AML-193 (cell line): ENCODE results near the gene SULF2.
"Not testable (repeated sequence)": the region's sequence is repeated elsewhere in the genome, so short reads cannot be mapped to it uniquely, and the experiment has no call there.

Experiments
- DNase-seq, 2 experiments: peaks; one replicate each; lab custom pipeline; 2025; lab: John Stamatoyannopoulos, UW

SULF2 gene

DNA sequence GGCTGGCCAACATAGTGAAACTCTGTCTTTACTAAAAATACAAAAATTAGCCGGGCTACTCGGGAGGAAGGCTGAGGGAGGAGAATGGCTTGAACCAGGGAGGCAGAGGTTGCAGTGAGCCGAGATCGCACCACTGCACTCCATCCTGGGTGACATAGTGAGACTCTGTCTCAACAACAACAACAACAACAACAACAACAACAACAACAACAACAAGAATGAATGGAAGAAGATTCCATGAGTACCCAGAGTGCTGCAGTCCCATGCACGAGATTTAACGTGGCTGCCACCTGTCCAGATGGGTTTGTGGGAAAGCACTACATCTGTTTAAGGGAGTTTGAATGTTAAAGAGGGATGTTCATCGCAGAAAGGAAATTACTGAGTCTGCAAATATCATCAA is 19.7 kb upstream of the SULF2 start:
- DNase-seq = not testable (repeated sequence)

DNA sequence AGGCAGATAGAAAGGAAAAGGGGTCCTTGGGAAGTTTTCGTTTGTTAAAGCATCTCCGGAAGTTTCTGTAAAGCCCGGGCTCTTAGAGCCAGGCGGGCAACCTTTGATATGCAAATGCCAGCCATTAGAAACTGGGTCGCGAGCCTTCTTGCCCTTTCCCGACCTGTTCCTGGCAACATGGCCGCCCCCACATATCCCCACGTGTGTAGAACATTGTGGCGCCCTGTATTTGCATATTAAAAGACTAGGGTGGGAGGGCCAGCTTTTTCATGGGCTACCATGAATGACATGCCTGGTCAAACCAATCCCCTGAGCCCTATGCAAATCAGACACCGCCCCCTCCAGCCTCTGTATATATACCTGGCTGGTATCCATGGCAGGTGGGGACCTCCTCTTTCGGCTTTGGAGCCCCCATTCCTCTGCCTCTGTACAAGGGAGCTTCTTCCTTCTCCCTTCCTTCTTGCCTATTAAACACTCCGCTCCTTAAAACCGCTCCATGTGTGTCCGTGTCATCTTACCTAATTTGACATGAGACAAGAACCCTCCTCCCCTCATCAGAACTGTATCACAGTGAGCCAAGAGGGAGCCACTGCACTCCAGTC is 19.0 kb upstream of the SULF2 start:
- DNase-seq = not testable (repeated sequence)

DNA sequence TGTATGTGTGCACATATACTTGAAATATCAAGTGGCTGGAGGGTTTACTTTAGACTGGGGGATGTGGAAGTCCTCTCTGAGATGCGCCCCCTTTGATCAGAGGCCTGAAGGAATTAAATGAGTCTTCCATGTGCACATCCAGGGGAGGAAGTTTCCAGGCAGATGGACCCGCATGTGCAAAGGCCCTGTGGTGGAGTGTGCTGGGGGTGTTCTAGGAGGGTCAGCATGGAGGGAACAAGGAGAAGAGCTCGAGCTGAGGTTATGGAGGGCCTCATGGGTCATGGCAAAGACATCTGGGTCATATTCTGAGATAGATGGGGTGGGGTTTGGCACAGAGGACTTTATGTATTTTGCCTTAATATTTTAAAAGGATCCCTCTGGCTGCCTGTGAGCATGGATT is 17.7 kb upstream of the SULF2 start:
- no peak for DNase-seq

DNA sequence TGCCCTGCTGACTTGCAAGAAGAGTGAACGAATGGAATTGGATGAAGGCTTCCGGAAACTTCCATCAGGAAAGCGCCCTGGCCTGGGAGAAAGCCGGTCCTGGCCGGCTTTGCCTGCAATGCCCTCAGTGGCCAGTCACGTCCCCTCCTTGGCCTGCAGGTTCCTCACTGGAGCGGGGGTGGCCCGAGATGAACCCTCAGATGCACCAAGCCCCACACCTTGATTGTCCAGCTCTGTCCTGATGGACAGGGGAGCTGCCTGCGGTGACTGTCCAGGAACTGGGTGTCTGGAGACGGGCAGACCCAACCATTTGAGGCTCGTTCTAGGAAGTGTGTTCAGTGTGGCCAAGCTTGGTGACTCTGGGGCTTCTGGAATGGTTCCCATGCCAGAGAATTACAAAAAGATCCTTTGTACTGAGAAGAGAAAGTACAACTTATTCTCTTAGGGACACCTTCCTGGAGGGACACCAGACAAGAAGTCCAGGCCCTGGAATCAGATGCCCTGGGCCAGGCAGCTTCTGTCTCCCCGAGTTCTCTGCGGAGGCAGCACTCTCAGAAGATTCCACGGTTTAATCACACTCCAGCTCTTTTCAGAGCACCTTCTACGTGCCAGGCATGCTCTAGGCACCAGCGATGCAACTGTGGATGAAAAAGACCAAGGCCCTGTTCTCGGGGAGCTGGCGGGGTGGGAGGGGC is 17.1 kb upstream of the SULF2 start:
- no peak for DNase-seq

DNA sequence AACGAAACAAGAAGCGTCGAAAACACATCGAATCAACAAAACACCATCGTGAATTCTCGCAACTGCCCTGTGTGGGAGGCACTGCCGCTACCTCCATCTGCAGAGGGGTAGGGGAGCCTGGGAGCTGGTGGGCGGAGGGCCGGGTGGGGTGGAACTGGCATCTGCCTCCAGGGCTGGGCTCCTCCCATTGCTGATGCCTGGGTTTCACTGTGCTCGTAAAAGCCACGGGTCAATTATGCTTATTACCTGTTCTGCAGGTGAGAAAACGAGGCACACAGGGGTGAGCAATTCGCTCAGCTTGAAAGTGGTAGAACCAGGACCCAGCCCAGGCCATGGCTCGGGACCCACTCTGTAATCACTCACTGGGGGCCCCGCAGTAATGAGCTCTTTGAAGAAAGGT is 16.5 kb upstream of the SULF2 start:
- no peak for DNase-seq

DNA sequence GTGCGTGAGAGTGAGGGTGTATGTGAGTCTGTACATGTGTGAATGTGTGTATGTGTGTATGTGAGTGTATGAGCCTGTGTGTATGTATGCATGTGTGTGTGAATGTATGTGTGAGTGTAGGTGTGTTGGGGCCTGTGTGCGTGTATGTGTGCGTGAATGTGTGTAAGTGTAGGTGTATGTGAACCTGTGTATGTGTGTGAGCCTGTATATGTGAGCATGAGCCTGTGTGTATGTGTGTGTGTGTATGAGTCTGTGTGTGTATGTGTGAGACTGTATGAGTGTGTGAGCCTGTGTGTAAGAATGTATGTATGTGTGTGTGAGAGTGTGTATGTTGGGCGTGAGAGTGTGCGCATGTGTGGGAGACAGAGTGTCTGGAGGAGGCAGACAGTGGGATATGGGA is 15.8 kb upstream of the SULF2 start:
- no peak for DNase-seq

DNA sequence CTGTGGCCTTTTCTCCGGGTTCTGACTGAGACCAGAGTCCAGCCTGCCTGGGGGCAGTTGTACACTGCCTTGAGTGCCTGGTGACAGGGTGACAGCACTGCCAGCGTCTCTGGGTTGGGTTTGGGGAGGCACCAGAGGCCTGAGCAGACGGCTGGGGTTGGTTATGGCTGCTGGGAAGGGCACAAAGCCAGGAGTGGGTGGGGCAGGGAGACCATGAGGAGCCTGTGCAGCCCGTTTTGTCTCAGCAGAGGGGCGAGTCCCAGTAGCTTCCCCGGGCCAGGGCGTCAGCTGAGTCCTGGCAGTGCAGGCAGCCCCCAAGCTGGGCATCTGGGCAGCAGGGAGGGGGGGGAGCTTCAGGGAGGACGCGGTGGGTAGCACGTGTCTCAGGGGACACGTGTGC is 15.3 kb upstream of the SULF2 start:
- no peak for DNase-seq

DNA sequence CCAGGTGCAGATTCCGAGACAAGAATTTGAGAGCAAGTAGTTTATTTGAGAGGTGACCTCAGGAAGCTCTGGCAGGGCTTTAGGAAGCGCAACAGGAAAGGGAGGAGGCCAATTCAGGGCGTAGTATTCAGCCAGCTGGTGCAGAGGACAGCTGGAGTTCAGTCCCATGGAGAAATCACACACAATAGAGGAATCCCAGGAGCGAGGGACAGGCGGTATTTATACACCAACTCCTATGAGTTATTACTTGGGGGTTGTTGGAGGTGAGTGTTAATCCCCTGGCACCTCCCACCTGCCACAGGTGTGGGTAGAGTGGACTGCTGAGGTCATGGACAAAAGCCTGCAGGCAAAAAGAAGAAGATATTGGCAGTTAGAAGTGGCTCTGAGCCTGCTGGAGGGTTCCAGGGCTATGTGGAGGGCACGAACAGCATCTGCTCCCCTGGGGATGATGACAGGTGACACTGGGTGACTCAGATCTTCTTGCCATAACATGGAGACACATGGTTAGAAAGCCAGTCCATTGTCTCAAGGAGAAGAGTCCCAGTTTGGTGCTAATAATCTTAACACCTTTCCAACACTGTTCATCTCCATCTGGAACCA is 13.9 kb upstream of the SULF2 start:
- DNase-seq = no peak

DNA sequence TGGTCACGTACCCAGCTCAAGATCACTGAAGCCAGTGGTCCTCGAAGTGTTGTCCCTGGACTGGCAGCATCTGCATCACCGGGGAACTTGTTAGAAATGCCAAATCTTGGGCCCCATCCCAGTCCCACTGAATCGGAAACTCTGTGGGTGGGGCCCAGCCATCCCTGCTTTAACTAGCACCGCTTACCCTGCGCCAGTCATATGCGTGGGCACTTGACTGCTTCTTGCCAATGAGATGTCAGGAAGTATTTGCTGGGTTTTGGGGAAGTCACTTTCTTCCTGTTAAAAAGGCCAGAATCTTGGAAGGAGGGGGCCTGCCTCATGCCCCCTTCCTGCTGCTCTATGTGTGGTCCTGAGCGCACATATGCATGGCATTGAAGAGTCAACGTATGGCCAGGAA is 11.7 kb upstream of the SULF2 start:
- no peak for DNase-seq

DNA sequence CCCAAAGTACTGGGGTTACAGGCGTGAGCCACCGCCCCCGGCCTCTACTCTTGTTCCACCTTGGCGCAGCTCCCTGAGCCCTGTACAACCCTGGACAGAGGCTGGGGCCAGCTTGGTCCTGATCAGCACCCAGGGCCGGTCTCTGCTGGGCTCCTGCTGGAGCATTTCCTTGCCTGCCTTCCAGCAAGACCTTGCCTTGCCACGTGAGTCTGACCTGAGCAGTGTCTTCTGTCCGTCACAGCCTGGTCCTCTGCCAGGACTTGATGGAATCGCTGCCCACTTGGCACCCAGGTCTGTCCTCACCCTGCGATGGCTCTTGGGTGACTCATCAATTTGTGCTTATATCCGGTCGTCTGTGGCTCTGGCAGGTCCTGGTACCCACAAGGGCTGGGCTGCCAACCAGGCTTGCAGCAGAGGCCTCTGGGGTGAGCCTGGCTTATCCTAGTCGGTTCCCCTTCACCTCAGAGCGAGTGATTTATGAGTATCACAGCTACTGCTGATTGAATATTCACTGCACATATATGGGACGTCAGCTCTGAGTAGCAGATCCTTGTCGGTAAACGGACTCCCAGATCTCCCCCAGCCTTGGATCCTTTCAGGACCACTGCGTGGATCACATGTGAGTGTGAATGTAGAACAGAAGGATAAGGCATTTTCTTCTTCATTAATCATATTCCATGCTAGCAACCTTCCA is 10.1 kb upstream of the SULF2 start:
- DNase-seq = no peak

DNA sequence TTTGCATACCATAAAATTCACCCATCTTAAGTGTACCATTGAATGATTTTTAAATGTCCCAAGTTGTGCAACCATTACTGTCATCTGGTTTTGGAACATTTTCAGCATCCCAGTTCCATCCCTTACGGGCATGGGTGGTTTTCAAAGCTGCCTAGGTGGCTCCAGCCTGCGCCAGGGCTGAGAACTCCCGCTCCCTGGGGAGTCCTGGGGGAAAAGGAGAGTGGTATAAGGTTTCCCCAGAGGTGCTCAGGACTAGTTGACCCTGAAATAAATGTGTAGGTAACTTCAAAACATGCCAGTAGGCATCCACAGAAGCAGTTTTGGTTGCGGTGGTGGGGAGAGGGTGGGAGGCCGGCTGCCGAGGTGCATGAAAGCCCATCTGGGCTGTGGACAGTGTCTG is 9.0 kb upstream of the SULF2 start:
- not testable (repeated sequence) for DNase-seq

DNA sequence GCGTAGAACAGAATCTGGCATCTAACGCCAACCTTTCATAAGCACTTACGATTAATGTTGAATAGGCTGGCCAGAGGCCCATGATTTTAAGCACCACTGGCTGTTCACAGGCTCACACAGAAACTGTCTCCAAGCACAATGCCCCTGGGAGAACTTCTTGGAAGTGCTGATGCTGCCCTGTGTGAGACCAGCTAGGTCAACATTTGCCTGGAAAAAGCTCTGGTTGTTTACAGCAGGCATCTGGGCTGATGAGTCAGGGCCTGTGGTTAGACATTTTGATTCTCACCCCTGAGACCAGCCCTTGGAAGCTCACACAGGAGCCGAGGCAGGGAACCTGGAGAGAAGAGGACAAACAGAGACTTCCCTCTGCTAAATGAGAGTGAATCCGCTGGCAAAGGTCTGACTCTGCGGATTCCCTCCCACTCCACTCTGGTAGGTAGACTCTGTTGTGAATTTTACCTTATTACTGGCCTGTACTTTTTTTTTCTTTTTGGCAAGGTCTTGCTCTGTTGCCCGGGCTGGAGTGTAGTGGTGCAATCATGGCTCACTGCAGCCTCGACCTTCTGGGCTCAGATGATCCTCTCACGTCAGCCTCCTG is 6.8 kb upstream of the SULF2 start:
- no peak for DNase-seq

DNA sequence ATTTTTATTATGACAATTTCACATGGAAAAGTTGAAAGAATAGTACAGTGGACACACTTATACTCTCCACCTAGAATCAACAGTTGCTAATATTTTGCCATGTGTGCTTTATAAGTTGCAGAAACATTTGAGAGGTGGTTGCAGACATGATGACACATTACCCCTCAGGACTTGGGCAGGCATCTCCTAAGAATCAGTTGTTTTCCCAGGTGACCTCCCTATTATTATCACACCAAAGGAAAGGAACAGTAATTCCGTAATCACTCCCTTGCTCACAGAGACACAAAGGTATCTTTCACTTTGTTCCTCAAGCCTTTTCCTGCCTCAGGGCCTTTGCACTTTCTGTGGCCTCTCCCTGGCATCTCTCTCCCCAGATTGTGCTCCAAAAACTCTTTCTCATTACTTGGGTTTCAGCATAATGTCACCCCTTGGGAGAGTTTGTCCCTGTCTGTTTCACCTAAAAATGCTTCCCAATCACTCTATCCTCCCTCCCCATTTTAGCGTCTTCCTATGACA is 5.9 kb upstream of the SULF2 start:
- no peak for DNase-seq

DNA sequence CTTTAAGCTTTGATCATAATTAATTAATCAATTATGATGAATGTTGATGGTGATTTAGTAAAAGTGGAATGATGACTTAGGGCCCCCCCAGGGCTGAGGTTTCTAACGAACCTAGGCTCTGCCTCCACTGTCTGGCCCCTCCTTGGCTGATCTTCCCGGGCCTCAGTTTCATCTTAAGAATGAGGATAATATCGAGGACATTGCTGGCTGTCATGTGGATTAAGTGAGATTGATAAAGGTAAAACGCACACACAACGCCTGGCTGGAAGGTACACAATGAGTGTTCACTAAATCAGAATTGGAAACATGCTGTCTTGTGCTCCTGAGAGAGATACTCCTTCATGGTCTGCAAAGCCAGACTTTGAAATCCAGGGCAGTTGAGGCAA is 5.3 kb upstream of the SULF2 start:
- DNase-seq = no peak

DNA sequence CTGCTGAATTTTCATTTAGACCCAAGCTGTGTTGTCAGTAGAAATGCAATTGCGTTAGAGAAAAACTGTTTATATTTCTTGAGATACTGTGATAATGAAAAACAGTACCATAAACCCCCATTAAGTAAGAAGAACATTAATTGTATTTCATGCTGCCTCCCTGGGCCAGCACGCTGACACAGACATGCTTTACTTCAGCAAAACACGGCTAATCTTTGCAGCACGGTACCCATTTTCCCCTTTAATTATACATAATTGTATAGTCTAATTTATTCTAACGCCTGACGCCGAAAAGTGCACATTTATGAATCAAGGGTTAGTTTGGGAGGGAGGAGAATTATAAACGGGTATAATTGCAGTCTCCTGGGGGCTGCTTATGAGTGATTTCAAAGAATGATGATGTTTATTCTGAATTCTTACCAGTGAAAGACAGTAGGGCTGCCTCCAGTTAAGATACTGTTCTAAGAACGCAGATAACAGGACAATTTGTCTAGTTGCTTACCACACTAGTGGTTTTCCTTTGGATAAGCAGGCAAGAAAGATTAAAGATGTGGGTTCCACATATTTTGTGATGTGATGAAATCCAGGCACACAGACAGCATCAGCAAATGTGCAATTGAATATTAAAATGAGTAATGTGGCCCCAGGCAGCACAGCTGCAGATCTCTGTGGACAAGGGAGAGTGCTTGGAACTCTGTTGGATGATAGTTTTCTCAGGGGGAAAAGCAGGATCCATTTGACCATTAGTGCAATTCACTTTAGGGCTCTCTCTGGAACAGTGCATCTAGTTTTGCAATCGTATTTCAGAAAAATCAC is 4.7 kb upstream of the SULF2 start:
- no peak for DNase-seq

DNA sequence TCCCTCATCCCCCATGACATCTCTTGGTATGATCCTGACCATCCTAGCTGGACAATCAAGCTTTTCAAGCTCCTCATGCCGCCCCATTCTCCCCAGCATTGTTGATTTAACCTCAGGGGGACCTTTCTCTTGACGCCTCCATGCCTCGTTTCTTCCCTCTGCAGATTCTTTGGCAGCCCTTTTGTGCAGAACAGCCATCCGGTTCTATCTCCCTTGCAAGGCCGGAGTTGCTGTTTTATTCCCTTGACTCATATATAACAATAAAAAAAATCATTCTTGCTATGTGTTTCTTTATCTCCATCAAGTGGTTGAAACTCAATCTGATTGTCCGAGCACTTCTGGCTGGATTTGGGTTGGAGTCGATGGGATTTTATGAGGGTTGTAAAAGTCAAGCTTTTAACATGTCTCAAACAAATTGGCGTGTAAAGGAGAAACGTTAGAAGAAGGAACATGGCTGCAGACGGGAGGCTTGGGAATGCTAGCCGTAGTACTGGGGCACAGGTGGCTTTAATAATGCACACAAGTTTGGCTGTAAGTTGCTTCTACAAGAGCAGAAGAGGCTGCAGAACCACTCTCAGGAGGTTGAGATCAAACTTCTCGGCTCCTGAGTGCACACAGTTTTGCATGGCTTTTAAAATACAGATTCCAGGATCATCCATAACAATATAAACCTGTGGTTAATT is 3.9 kb upstream of the SULF2 start:
- DNase-seq = no peak

DNA sequence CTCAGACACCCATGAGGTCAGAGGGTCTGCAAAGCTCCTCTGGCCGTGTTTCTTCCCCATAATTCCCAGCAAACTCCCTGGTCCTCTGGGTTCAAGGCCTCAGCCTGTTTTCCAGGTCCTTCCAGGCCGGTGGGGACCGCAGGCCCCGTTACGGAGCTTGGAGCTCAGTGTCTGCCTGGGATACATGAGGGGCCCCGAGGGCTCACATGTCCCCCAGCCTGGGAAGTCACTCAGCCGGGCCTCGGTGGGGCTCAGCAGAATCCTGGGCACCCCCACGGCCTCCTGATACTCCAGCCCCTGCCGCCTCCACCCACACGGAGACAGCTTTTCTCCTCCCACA is 3.4 kb upstream of the SULF2 start:
- no peak for DNase-seq

DNA sequence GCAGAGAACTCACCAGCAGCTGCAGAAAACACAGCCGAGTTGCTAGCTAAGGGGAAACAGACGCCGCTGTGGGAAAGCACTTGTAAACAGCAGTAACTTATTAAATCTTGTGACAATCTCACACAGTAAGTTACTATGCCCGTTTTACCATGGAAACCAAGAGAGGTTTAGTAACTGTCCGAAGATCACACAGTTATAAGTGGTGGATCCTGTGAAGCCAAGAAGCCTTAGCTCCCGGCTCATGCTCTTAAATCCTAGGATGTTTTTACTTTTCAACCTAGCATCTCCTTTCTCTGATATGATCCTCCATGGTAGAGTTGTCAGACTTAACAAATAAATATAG is 1.5 kb upstream of the SULF2 start:
- DNase-seq = no peak

DNA sequence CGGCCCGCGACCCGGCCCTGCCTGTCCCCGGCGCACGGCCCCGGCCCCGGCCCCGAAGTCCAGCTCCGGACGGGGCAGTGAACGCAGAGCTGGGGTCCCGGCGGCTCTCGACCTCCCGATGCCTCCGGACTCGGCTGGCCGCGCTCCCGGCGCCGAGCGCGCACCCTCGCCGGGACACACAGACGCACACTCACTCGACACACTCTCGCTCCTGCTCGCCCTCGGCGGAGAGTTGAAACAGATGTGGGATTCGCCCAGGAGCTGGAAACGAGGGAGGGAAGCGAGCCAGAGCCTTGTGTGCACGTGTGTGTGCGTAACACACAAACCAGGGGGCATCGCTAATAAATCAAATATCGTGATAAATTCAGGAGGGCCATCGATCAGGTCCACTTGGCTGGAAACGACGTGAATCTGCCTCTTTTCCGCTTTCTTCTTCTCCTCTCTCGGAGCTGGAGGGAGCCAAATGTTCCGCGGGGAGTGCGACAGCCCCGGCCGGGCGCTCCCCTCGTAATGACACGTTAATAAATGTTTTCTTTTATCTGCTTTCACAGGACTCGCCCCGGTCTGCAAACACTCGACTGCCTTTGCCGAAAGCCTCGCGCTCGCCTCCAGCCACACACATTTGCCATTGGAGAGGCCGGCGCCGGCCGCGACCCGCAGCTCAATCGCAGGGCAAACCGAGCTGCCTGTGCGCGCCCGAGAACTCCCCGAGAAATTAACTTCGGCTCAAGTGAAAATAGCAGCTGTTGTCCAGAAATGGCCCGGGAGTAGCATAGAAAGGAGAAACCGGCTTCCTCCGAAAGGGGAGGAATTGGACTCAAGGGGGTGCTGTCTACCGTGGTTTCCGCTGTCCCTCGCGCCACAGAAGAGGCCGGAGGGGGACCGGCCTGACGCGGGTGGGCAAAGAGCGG is 828 bp upstream of the SULF2 start:
- no peak for DNase-seq

DNA sequence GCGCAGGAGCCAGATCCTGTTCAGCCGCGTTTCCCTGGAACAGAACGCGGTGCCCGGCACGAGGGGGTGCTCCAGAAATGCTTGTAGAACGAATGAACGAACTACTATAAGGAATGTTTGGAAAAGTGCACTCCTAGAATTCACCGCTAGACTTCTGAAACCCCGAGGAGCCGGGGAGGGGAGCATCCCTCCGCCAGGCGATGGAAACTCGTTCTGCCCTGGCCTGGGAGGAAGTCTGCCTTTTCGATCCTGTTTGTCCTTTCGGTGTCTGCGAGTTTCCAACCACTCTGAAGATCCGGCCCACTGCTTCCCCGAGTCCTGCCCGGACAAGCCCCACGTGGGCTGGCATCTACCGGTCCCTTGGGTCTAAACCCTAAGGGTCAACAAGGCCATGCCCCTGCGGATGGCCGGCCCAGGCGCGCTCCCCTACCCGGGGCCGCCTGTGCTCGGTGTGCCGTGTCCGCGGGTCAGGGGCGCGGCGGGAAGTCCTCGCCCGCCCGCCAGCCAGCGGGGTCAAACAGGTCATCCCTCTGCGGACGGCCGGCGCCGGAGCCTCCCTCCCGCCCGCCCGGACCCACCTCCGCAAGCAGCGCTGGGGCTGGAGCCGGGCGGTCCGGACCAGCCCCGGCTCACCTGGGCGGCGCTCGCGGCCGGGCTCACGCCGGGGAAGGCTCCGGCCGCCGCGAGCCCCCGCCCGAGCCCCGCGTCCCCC is 526 bp downstream of the SULF2 start:
- DNase-seq = no peak
